GDM1 (cell line): ENCODE data around the gene KCNG2.
"Not testable (repeated sequence)": the region's sequence is repeated elsewhere in the genome, so short reads cannot be mapped to it uniquely, and the experiment has no call there.

Source experiments
- DNase-seq: peaks from one replicate; lab custom pipeline; 2025; lab: John Stamatoyannopoulos, UW

The KCNG2 gene

GRCh38 chr18:79871026-79871390 lies 73.3 kb downstream of the KCNG2 start:
- no peak for DNase-seq

- no peak for DNase-seq
These were observed 73.8 kb downstream of the KCNG2 start for GRCh38 chr18:79871481-79872091.

GRCh38 chr18:79872527-79873444 lies 75.0 kb downstream of the KCNG2 start:
- no peak for DNase-seq

GRCh38 chr18:79873449-79874110 lies 75.8 kb downstream of the KCNG2 start:
- DNase-seq: no peak

- DNase-seq: no peak
These were observed 77.1 kb downstream of the KCNG2 start for GRCh38 chr18:79874553-79875530.

GRCh38 chr18:79875531-79875919 lies 77.8 kb downstream of the KCNG2 start:
- DNase-seq: no peak

GRCh38 chr18:79875931-79876461 lies 78.3 kb downstream of the KCNG2 start:
- DNase-seq: no peak

- no peak for DNase-seq
These were observed 78.8 kb downstream of the KCNG2 start for GRCh38 chr18:79876497-79876896.

GRCh38 chr18:79877163-79878091 lies 79.7 kb downstream of the KCNG2 start:
- DNase-seq: no peak

GRCh38 chr18:79878246-79878645 lies 80.5 kb downstream of the KCNG2 start:
- not testable (repeated sequence) for DNase-seq

- no peak for DNase-seq
These were observed 81.1 kb downstream of the KCNG2 start for GRCh38 chr18:79878741-79879378.

GRCh38 chr18:79879566-79879965 lies 81.8 kb downstream of the KCNG2 start:
- DNase-seq: no peak

GRCh38 chr18:79881695-79882094 lies 84.0 kb downstream of the KCNG2 start:
- no peak for DNase-seq

- no peak for DNase-seq
These were observed 84.9 kb downstream of the KCNG2 start for GRCh38 chr18:79882522-79883241.

GRCh38 chr18:79883461-79884293 lies 85.9 kb downstream of the KCNG2 start:
- DNase-seq: no peak

GRCh38 chr18:79884294-79884962 lies 86.7 kb downstream of the KCNG2 start:
- DNase-seq: no peak

- DNase-seq: no peak
These were observed 87.4 kb downstream of the KCNG2 start for GRCh38 chr18:79884963-79885728.
